HG03060 (cell line): ENCODE results near the gene RGCC.

Source experiments
- ATAC-seq: cut with Tn5 transposase; IDR thresholded peaks from one replicate; pipeline ENCODE4 v1.9.1; 2021; ENCODE audit warnings: low read depth, moderate number of reproducible peaks; ENCODE audit not compliant: unreplicated experiment

The RGCC gene

GRCh38 chr13:41452462-41452861, 4.9 kb upstream of the RGCC start:
- no peak for ATAC-seq

- no peak for ATAC-seq
Observed at GRCh38 chr13:41453620-41454019, 3.7 kb upstream of the RGCC start.

GRCh38 chr13:41454170-41454569, 3.2 kb upstream of the RGCC start:
- ATAC-seq = no peak

GRCh38 chr13:41455725-41456419, 1.5 kb upstream of the RGCC start:
- ATAC-seq = no peak

- ATAC-seq = no peak
Observed at GRCh38 chr13:41457589-41458186, 338 bp downstream of the RGCC start.

- no peak for ATAC-seq
Observed at GRCh38 chr13:41458187-41458760, 924 bp downstream of the RGCC start.

GRCh38 chr13:41458761-41459431, 1.5 kb downstream of the RGCC start:
- no peak for ATAC-seq

GRCh38 chr13:41459432-41460073, 2.2 kb downstream of the RGCC start:
- no peak for ATAC-seq

- ATAC-seq = no peak
Observed at GRCh38 chr13:41460074-41460465, 2.7 kb downstream of the RGCC start.

GRCh38 chr13:41460930-41461329, 3.6 kb downstream of the RGCC start:
- no peak for ATAC-seq

GRCh38 chr13:41461527-41462139, 4.3 kb downstream of the RGCC start:
- no peak for ATAC-seq

- no peak for ATAC-seq
Observed at GRCh38 chr13:41462427-41462826, 5.1 kb downstream of the RGCC start.

- ATAC-seq = no peak
Observed at GRCh38 chr13:41463838-41464602, 6.7 kb downstream of the RGCC start.

- peak; percentile 82 for ATAC-seq
Observed at GRCh38 chr13:41465241-41465847, 8.0 kb downstream of the RGCC start.

- no peak for ATAC-seq
Observed at GRCh38 chr13:41465898-41466320, 8.6 kb downstream of the RGCC start.

GRCh38 chr13:41467425-41467945, 10.1 kb downstream of the RGCC start:
- ATAC-seq = no peak

GRCh38 chr13:41468631-41469030, 11.3 kb downstream of the RGCC start:
- no peak for ATAC-seq

- no peak for ATAC-seq
Observed at GRCh38 chr13:41470196-41470595, 12.8 kb downstream of the RGCC start.

- ATAC-seq = no peak
Observed at GRCh38 chr13:41471785-41472184, 14.4 kb downstream of the RGCC start.
